GM12874 (cell line): ENCODE measurements around the gene ACSF2.

Source experiments
- CTCF ChIP-seq: IDR thresholded peaks from 2 replicates; pipeline ENCODE4 v1.5.1; 2011; ENCODE audit warnings: low read depth, mild to moderate bottlenecking, control low read depth, low read length, moderate library complexity; ENCODE audit not compliant: insufficient read depth

Gene ACSF2, protein sequence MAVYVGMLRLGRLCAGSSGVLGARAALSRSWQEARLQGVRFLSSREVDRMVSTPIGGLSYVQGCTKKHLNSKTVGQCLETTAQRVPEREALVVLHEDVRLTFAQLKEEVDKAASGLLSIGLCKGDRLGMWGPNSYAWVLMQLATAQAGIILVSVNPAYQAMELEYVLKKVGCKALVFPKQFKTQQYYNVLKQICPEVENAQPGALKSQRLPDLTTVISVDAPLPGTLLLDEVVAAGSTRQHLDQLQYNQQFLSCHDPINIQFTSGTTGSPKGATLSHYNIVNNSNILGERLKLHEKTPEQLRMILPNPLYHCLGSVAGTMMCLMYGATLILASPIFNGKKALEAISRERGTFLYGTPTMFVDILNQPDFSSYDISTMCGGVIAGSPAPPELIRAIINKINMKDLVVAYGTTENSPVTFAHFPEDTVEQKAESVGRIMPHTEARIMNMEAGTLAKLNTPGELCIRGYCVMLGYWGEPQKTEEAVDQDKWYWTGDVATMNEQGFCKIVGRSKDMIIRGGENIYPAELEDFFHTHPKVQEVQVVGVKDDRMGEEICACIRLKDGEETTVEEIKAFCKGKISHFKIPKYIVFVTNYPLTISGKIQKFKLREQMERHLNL

GRCh38 chr17:50425682-50426471 lies at the start of gene ACSF2:
TSS of gene ACSF2 (plus strand) at chr17:50426218. CDS start at chr17:50426262, 44 bp downstream.
- no peak for TF ChIP-seq CTCF

DNA sequence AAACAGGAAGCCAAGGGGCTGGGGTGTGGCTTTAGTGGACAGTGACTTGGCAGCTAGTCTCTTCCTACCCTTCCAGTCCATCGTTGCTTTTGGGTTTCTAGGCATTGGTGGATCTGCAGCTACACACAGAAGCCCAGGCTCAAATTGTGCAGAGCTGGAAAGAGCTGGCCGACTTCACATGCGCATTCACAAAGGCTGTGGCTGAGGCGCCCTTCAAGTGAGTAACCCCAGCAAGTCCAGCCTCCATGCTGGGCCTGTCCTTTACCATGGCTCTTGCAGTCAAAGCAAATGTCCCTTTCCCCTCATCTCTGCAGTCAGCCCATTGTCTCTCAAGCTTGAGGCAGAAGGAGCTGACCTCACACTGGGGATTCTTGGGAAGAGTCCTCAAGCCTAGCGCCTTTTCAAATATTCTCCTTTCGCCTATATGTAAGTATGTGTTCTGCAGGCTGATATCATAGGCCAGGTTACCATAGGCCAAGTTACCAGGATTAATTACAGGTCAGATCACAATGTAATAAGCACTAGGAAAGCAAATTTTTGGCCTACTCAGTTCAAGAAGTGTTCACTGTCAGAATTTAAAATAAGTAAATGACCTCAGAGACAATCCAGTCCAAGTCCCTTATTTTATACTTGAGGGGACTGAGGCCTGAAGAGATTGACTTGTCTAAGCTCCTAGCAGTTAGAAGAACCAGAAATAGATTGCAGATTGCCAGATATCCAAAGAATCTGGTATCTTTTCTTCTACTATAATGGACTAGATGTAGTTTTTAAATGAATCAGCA lies 46.5 kb upstream of the ACSF2 start:
- no peak for TF ChIP-seq CTCF

- TF ChIP-seq CTCF: 0 out of 2 replicates have a peak, but pooled peaks have one; percentile 6
Observed at GRCh38 chr17:50380369-50381259, 45.4 kb upstream of the ACSF2 start.

- no peak for TF ChIP-seq CTCF
Observed at GRCh38 chr17:50381260-50381815, 44.7 kb upstream of the ACSF2 start.

GRCh38 chr17:50381920-50382319 lies 44.1 kb upstream of the ACSF2 start:
- no peak for TF ChIP-seq CTCF

- TF ChIP-seq CTCF: no peak
Observed at GRCh38 chr17:50382931-50383330, 43.1 kb upstream of the ACSF2 start.
